Neural progenitor cell (in vitro differentiated cells): ENCODE measurements around the gene ALOX15. TPM values are rescaled to one million over a fixed set of nuclear protein-coding genes. Genes with fewer than 3 reads are reported as not detected.

ENCODE experiments used
- DNase-seq: peaks from one replicate; pipeline ENCODE4 v3.0.0-alpha.2; 2016; ENCODE audit warnings: low spot score
- H2AFZ ChIP-seq: fragments of 200-600 bp; sonication (generic); replicated peaks from 2 replicates; pipeline ENCODE4 v1.6.1; 2016; ENCODE audit warnings: antibody characterized with exemption
- H3F3A ChIP-seq: fragments of 200-600 bp; sonication (generic); 2 replicates; pipeline ENCODE4 v1.6.1; 2016; ENCODE audit warnings: antibody characterized with exemption, low read depth
- H3K27ac ChIP-seq: fragments of 200-600 bp; sonication (generic); 2 replicates; pipeline ENCODE4 v1.5.1; 2016; ENCODE audit warnings: mild to moderate bottlenecking
- H3K27me3 ChIP-seq: fragments of 200-600 bp; sonication (generic); 2 replicates; pipeline ENCODE4 v1.6.1; 2016; ENCODE audit warnings: mild to moderate bottlenecking, moderate library complexity
- H3K36me3 ChIP-seq: fragments of 200-600 bp; sonication (generic); 2 replicates; pipeline ENCODE4 v1.5.1; 2016
- H3K4me1 ChIP-seq: fragments of 200-600 bp; sonication (generic); 2 replicates; pipeline ENCODE4 v1.6.1; 2016; ENCODE audit warnings: mixed run types
- H3K4me2 ChIP-seq: fragments of 200-600 bp; sonication (generic); 2 replicates; pipeline ENCODE4 v1.6.1; 2016
- H3K4me3 ChIP-seq: fragments of 200-600 bp; sonication (generic); 2 replicates; pipeline ENCODE4 v1.5.1; 2016
- H3K79me2 ChIP-seq: fragments of 200-600 bp; sonication (generic); 2 replicates; pipeline ENCODE4 v1.6.1; 2016; ENCODE audit warnings: low read depth
- H3K9ac ChIP-seq: fragments of 200-600 bp; sonication (generic); 2 replicates; pipeline ENCODE4 v1.6.1; 2016
- H3K9me3 ChIP-seq: fragments of 200-600 bp; sonication (generic); 2 replicates; pipeline ENCODE4 v1.5.1; 2016; ENCODE audit warnings: low read depth
- H4K20me1 ChIP-seq: fragments of 200-600 bp; sonication (generic); 2 replicates; pipeline ENCODE4 v1.6.1; 2016; ENCODE audit warnings: low read depth
- H3K27ac Mint-ChIP-seq: 3 replicates; pipeline ENCODE4 v1.8.0; 2021; ENCODE audit warnings: mixed read lengths
- H3K27me3 Mint-ChIP-seq: 2 replicates; pipeline ENCODE4 v1.8.0; 2022; ENCODE audit warnings: low read depth, mild to moderate bottlenecking, inconsistent platforms, moderate library complexity, mixed read lengths; ENCODE audit not compliant: insufficient read depth
- H3K36me3 Mint-ChIP-seq: 3 replicates; pipeline ENCODE4 v1.8.0; 2021; ENCODE audit warnings: mixed read lengths
- H3K4me1 Mint-ChIP-seq: 3 replicates; pipeline ENCODE4 v1.8.0; 2021; ENCODE audit warnings: mixed read lengths
- H3K4me3 Mint-ChIP-seq: 3 replicates; pipeline ENCODE4 v1.8.0; 2021; ENCODE audit warnings: mild to moderate bottlenecking, moderate library complexity, mixed read lengths
- H3K9me3 Mint-ChIP-seq: 3 replicates; pipeline ENCODE4 v1.8.0; 2020; ENCODE audit warnings: mixed read lengths
- EZH2 ChIP-seq: fragments of 200-600 bp; sonication (generic); IDR thresholded peaks from 2 replicates; pipeline ENCODE4 v1.6.1; 2017; ENCODE audit warnings: antibody characterized with exemption, mild to moderate bottlenecking, moderate library complexity
- EZH2phosphoT487 ChIP-seq: fragments of 200-600 bp; sonication (generic); IDR thresholded peaks from 2 replicates; pipeline ENCODE4 v1.6.1; 2017; ENCODE audit warnings: antibody characterized with exemption
- total RNA-seq: library from RNA; depleted of rRNA; stranded (reverse); fragments of >200 nt; gene quantifications from 2 replicates; pipeline ENCODE4 v1.2.3, GENCODE V29; 2015; ENCODE audit warnings: low replicate concordance
- TF ChIP-seq, protein P1 (sequence below): fragments of 200-600 bp; sonication (generic); IDR thresholded peaks from 2 replicates; pipeline ENCODE4 v1.5.1; 2017; ENCODE audit warnings: antibody characterized with exemption, mild to moderate bottlenecking

Gene ALOX15
- total RNA-seq, 1 donor from 2014 or later: not detected

DNA sequence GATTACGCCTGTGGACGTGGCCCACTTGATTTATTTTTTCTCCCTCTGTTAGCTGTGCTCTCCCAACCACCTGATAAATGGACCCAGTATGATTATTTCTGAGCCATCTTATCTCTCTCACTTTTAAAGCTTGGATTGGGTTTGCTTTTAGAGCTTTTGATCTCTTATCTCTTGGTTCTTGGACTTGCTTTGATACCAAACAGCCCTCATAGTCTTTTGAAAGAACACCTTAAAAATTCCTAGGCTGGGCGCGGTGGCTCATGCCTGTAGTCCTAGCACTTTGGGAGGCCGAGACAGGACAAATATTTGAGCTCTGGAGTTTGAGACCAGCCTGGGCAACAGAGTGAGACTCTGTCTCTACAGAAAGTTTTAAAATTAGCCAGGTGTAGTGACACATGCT lies 31.3 kb downstream of the ALOX15 start:
- H3K4me1 ChIP-seq: peaks cover 12% of the 10 kb centered on the region
- H3K4me3 ChIP-seq: no peak overlapping the region

DNA sequence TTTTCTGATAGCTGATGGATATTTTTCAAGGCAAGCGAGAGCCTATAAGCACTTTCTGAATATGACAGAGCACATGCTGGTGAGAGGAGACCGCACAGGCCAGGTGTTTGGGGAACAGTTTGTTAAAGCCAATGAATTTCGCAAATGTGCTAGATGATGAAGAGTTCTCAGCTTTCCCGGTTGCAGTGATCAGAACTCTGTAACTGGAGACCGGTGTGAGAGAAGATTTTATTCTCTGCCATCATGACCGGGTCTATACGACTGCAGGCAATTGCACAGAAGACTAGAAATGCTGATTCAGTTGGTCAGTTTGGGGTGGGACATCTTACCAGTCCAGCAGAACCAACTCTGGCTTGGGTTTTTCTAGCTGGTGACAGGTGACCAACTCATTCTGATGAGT lies 31.7 kb downstream of the ALOX15 start:
- H3K4me3 Mint-ChIP-seq: no peak overlapping the region
- H3K27me3 Mint-ChIP-seq: peaks cover 5% of the 10 kb centered on the region
- peaks cover 24% of the 10 kb centered on the region for H3K4me1 Mint-ChIP-seq
- TF ChIP-seq EZH2phosphoT487: no peak
- TF ChIP-seq, protein P1, sequence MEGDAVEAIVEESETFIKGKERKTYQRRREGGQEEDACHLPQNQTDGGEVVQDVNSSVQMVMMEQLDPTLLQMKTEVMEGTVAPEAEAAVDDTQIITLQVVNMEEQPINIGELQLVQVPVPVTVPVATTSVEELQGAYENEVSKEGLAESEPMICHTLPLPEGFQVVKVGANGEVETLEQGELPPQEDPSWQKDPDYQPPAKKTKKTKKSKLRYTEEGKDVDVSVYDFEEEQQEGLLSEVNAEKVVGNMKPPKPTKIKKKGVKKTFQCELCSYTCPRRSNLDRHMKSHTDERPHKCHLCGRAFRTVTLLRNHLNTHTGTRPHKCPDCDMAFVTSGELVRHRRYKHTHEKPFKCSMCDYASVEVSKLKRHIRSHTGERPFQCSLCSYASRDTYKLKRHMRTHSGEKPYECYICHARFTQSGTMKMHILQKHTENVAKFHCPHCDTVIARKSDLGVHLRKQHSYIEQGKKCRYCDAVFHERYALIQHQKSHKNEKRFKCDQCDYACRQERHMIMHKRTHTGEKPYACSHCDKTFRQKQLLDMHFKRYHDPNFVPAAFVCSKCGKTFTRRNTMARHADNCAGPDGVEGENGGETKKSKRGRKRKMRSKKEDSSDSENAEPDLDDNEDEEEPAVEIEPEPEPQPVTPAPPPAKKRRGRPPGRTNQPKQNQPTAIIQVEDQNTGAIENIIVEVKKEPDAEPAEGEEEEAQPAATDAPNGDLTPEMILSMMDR: no peak
- TF ChIP-seq EZH2: no peak
- H3K4me3 ChIP-seq: no peak overlapping the region
- no peaks in the 10 kb centered on the region for H3K36me3 Mint-ChIP-seq
- no peak overlapping the region for H3K27ac Mint-ChIP-seq
- no peaks in the 10 kb centered on the region for H4K20me1 ChIP-seq
- H3K27ac ChIP-seq: no peak overlapping the region
- no peak overlapping the region for H3K4me2 ChIP-seq
- H3K9ac ChIP-seq: no peak overlapping the region
- H3K36me3 ChIP-seq: no peaks in the 10 kb centered on the region
- H3K9me3 ChIP-seq: no peaks in the 10 kb centered on the region
- H2AFZ ChIP-seq: no peak overlapping the region
- no peaks in the 10 kb centered on the region for H3K79me2 ChIP-seq
- DNase-seq: no peak
- H3F3A ChIP-seq: no peaks in the 10 kb centered on the region
- H3K4me1 ChIP-seq: peaks cover 12% of the 10 kb centered on the region
- no peaks in the 10 kb centered on the region for H3K9me3 Mint-ChIP-seq
- no peaks in the 10 kb centered on the region for H3K27me3 ChIP-seq

More for the DNA sequence above, 31.3 kb downstream of the ALOX15 start:
- Histone ChIP-seq H4K20me1 (no peaks in the 10 kb centered on the region), H2AFZ (no peak overlapping the region), H3K36me3 (no peaks in the 10 kb centered on the region), H3K79me2 (no peaks in the 10 kb centered on the region), H3K9me3 (no peaks in the 10 kb centered on the region), H3K9ac (no peak overlapping the region), H3F3A (no peaks in the 10 kb centered on the region), H3K27me3 (no peaks in the 10 kb centered on the region), H3K4me2 (no peak overlapping the region), H3K27ac (no peak overlapping the region)
- H3K27ac Mint-ChIP-seq: no peak overlapping the region
- TF ChIP-seq, protein P1: no peak
- TF ChIP-seq EZH2phosphoT487 (no peak), EZH2 (no peak)
- peaks cover 23% of the 10 kb centered on the region for H3K4me1 Mint-ChIP-seq
- H3K4me3 Mint-ChIP-seq: peak overlapping the region; percentile 50
- no peak for DNase-seq
- no peaks in the 10 kb centered on the region for H3K9me3 Mint-ChIP-seq
- peaks cover 5% of the 10 kb centered on the region for H3K27me3 Mint-ChIP-seq
- H3K36me3 Mint-ChIP-seq: no peaks in the 10 kb centered on the region

- Histone ChIP-seq H4K20me1 (no peaks in the 10 kb centered on the region), H2AFZ (no peak overlapping the region), H3K27me3 (no peaks in the 10 kb centered on the region), H3F3A (no peaks in the 10 kb centered on the region), H3K4me1 (peaks cover 12% of the 10 kb centered on the region), H3K36me3 (no peaks in the 10 kb centered on the region), H3K9ac (no peak overlapping the region), H3K9me3 (no peaks in the 10 kb centered on the region), H3K4me3 (no peak overlapping the region), H3K4me2 (no peak overlapping the region), H3K27ac (no peak overlapping the region), H3K79me2 (no peaks in the 10 kb centered on the region)
- no peak for DNase-seq
- TF ChIP-seq EZH2phosphoT487: no peak
- TF ChIP-seq EZH2: no peak
- TF ChIP-seq, protein P1: no peak
- Mint-ChIP-seq H3K27me3 (peaks cover 3% of the 10 kb centered on the region), H3K27ac (peak overlapping the region; percentile 65), H3K36me3 (no peaks in the 10 kb centered on the region), H3K4me1 (peaks cover 30% of the 10 kb centered on the region), H3K4me3 (no peak overlapping the region), H3K9me3 (no peaks in the 10 kb centered on the region)
Measured at GRCh38 chr17:4607773-4608187, 33.7 kb downstream of the ALOX15 start.
